ENCODE results near the gene HIVEP3.

DNA sequence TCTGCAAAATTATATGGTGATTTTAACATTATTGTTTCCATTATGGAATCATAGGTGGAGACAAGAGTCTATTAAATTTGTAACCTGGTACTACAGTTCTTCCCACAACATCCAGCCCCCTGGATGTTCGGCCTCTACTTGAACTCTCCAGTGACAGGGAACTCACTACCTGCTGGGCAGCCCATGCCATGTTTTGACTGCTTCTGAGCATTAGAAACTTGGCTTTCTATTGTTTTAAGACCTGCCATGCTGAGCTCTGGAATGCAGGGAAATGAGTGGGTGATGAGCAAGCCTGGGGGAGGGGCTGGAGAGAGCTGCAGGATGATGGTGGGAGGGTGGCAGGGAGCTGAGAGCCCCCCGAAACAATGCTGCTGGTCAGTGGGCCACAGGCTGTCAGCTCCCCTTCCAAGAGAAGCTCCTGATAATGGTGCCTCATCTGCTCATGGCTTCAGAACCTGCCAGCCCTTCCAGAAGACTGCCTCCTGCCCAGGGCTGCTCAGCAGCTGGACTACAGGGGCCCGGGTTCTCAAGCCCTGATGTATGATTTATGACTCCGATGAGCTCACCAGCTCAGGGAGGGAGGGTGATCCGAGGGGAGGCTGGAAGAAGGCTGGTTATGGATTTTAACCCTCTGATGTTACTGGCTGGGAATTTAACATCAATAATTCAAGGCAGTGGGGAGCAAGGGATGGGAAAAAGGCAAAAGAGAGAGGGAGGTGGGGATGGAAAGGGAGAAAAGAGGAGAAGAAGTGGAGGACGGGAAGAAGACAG, 205.0 kb downstream of the HIVEP3 start:
- no peak for TF ChIP-seq POLR2AphosphoS5 (IDR thresholded peaks at IDR 0.05; ENCODE audit: borderline replicate concordance, low read depth, low read length)
- TF ChIP-seq EZH2 (IDR thresholded peaks at IDR 0.05): no peak
